NCI-H2081 treated with DMSO at 0.1 percent for 48 hours (cell line): Measurements from ENCODE around the gene NEK10.
"Not testable (repeated sequence)": the region's sequence is repeated elsewhere in the genome, so short reads cannot be mapped to it uniquely, and the experiment has no call there.

Experiments
- DNase-seq: peaks from one replicate; lab custom pipeline; 2025; lab: John Stamatoyannopoulos, UW

Gene NEK10

GRCh38 chr3:27317096-27317495, 52.1 kb downstream of the NEK10 start:
- no peak for DNase-seq

- no peak for DNase-seq
Observed at GRCh38 chr3:27315003-27315402, 54.2 kb downstream of the NEK10 start.

DNA sequence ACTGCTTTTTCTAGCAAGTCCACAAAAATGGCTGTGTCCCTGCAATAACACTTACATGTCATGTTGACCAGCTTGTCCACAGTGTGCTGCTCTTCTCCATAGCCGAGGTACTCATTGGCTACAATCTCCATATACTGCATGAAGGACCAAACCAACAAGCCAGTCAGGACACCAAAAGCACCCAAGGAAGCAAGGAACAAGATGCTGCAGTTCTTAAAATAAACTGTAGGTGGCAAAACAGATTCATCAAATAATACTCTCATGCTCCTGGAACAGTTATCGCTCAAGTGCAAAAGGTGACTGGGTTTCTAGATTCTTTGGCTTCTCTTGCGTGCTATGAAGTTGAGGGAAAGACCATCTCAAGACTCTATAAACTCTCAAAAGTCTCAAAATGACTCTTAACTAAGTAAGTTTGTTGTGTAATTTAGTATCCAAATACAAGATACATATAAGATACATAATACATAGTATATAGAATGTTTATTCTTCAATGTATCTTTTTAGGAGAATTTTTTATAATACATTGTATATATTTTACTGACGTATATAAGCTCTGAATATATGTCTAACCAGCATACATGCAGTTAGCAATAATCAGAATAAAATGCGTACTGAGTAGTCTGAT, 57.0 kb downstream of the NEK10 start:
- no peak for DNase-seq

- DNase-seq: no peak
Observed at GRCh38 chr3:27311400-27311799, 57.8 kb downstream of the NEK10 start.

DNA sequence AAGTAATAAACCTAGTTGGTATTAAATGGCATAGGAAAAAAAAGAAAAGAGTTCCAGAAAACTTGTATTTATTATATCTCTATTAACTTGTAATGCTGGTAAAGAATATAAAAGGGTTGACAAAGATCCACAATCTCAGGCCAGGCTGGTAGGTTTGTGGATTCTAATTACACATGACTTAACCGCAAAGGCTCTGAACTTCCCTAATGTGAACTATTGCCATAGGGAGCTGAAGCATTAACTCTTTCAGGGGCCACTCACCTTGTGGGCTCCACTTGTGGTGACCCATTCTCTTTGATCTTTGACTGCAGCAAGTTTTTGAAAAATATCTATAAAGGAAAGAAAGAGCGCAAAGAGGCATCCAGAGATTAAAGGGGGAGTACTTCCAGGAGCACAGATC, 58.5 kb downstream of the NEK10 start:
- DNase-seq: no peak

DNA sequence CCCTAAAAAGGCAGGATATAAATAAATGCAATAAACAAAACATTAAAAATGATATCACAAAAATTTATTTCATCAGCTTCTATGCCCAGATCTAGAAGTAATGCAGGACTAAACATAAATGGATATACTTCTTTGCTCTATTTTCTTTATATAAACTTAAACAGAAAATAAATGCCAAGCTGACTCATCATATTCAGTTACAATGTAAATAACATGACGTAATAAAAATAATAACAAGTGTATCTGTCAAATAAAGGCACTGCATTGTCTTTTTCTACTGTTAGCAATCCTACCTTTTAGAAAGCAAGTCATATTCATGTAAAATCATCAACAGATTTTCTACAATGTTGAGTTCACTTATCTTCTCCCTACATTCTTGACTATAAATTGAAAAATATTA, 61.6 kb downstream of the NEK10 start:
- DNase-seq: no peak

- DNase-seq: no peak
Observed at GRCh38 chr3:27302891-27303290, 66.3 kb downstream of the NEK10 start.

- DNase-seq: not testable (repeated sequence)
Observed at GRCh38 chr3:27298981-27299380, 70.2 kb downstream of the NEK10 start.

DNA sequence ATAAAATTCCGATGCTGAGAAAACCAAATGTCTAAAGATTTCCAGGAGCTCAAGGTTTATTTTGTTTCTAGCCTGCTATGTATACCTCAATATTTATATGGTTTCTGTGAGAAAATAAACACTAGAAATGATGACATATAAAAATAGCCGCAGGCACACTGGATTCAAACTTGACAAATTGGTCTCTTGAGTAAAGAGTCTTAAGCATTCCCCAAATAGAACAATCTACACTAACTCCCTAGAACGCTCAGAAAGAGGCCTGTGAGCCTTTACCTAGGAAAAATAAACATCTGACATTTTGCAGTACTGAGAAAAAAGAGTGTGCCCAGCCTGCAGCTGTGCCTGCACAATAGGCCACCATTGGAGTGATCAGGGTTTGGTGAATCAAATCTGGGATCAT, 75.2 kb downstream of the NEK10 start:
- no peak for DNase-seq

- no peak for DNase-seq
Observed at GRCh38 chr3:27290760-27291159, 78.4 kb downstream of the NEK10 start.

DNA sequence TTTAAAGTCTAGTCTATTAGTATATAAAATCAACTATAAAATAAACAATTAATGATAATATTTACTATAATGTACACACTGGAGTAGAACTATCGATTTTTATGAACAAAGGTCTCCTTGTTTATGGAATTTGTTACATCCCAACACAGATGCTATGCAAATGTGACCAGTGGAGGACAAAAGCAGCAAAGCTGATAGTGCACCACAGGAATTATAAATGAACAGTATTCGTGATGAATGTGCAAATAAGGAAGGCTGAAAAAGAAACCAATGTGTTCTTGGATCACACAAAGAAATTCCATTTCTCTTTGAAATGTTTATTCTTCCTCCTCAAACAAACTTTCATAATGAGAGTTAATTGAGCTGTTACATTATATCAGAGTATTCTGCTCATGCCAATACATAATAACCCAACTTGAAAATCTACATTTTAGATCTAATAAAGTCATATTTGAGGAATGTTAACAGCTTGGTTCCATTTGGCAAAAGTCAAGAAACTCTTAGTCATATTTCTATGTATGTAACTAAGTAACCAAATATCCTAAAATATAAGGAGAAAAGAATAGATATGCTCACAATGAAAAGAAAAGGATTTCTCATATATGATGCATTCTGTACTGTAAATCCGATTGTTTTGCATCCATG, 79.3 kb downstream of the NEK10 start:
- DNase-seq: no peak

DNA sequence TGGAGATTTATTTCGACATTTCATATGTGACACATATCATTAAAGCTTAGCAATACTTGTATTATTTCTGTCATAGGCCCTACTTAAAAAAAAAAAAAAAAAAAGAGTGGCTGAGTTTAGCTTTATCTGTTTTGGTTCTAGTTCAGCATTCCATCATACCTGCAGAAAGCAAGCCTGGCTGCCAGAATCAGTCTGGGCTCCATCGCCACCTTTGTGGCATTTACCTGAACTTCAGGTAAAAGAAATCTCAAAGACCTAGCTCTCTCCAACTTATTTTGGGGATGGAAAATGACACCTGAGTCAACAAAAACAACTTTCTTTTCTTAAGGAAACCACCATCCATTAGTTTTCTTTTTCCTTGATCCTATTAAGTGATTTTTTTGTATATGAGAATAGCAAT, 82.1 kb downstream of the NEK10 start:
- no peak for DNase-seq

DNA sequence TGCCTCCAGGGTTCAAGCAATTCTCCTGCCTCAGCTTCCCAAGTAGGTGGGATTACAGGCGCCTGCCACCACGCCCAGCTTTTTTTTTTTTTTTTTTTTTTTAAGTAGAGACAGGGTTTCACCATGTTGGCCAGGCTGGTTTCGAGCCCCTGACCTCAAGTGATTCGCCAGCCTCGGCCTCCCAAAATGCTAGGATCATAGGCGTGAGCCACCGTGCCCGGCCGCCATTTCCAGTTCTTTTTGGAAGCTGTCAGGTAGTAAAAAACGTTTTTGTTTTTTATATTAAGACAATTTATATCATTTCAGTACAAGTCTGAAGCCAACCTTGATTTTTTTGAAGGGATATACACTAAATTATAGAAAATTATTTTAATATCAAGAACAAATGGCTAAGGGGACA, 82.7 kb downstream of the NEK10 start:
- not testable (repeated sequence) for DNase-seq

GRCh38 chr3:27285668-27286067, 83.5 kb downstream of the NEK10 start:
- no peak for DNase-seq

DNA sequence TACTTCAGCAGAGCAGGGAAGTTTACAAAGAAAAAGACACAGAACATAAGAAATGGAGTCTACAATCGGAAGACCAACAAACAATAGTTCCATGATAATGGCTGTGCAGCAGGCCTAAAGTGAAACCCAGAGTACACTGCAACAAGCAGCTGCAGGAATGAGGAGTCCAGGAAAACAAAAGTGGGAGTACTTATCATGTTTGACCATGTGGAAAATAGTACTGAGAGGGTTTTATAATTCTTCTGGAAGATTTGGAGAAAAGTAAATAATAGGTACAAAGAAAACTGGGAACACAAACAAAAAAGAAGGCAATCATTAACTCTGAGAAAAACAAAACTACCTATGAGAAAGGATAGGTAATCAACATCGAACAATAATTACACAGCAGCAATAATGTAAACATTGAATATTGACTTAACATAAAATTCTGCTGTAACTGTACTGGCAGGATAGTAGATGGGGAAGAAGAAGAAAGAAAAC, 87.5 kb downstream of the NEK10 start:
- no peak for DNase-seq

DNA sequence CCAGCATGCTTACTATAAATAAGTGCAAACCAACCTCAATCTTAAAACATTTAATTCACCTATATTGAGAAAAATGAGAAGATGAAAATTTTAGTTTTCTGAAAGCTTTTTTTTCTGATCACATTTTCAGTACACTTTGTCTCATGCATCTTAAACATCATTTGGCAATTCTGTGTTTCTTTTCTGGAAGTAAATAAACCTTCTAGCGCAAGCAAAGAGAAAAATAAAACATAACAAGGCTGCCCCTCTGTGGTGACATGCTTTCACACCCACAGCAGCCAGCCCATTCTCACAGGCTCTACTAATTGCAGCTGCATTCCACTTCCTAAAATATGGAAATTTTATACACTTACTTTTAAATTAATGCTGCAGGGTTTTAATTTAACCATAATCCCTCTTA, 90.1 kb downstream of the NEK10 start:
- DNase-seq: no peak

- DNase-seq: no peak
Observed at GRCh38 chr3:27278383-27279055, 90.7 kb downstream of the NEK10 start.

GRCh38 chr3:27275441-27275990, 93.7 kb downstream of the NEK10 start:
- DNase-seq: no peak

DNA sequence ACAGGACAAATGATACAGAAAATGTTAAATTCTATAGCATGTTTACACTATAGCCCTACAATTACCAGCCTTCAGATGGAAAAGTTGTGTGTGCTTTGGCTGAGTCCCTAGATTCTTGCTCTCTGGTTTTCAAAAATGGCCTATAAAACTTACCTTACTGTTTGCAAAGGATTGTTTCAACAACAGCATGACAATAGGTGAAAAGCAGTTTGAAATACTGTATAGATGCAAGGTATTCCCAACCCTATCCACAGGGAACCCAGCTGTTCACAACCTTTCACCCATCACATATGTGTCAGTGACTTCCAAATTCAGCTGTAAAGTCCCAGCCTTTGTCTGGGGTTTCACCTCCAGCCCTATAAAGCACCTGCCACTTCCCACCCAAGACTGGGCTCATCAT, 97.3 kb downstream of the NEK10 start:
- DNase-seq: no peak

- no peak for DNase-seq
Observed at GRCh38 chr3:27254896-27255295, 114.3 kb downstream of the NEK10 start.

DNA sequence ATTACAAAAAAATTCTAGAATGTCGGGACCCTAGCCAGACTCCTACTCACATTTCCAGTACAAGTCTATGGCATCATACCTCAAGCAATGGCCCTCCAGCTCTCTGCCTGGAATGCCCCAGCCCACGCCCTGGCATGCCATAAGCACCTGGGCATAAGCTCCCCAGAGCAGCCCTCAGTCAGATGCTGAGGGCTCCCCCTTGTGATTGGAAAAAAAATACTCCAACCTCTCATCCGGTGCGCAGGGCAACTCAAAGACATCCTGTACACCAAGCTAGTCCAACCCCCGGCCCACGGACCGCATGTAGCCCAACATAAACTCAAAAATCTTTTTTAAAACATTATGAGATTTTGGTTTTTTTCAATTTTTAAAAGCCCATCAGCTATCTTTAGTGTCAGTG, 115.4 kb downstream of the NEK10 start:
- DNase-seq: no peak

GRCh38 chr3:27253391-27253790, 115.8 kb downstream of the NEK10 start:
- no peak for DNase-seq

DNA sequence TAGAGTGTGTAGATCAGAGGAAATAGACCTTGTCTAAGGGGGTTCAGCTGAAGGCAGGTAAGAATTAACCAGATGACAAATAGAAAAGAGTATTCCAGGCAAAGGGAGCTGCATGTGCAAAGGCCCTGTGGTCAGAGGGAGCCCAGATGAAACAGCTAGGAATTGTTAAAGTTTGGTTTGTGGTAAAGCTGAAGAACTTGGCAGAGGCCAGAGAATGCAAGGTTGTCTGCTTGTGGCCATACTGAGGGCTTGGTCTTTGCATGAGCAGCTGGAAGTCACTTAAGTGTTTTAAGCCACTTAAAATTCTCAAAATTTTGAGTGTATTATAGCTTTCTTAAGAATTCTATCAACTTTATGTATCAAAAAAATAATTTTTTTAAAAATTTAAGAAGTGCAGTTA, 116.5 kb downstream of the NEK10 start:
- no peak for DNase-seq
